Endothelial cell of umbilical vein (primary cell): ENCODE measurements around the gene HPSE2. TPM values are rescaled to one million over a fixed set of nuclear protein-coding genes. Genes with fewer than 3 reads are reported as not detected.

Experiments used
- BruUV-seq: library from RNA; stranded (reverse); fragments of 400-500 nt; replicated peaks from 2 replicates; lab custom pipeline; 2021; lab: Mats Ljungman, UMichigan
- CTCF ChIA-PET: fragments of 300-600, 350-600 bp; sonication (Branson Sonifier 250); formaldehyde crosslinking; loops from one replicate; lab custom pipeline; 2021; ENCODE audit warnings: antibody characterized with exemption, inconsistent platforms; lab: Charles Lee
- POLR2A ChIA-PET: fragments of 300-600, 350-600 bp; sonication (Branson Sonifier 250); formaldehyde crosslinking; loops from one replicate; lab custom pipeline; 2021; ENCODE audit warnings: antibody characterized with exemption, inconsistent platforms; lab: Charles Lee
- DNase-seq: peaks from one replicate; pipeline ENCODE4 v3.0.0-alpha.2; 2011; ENCODE audit warnings: low read depth, low spot score
- FAIRE-seq: peaks from 2 replicates; lab custom pipeline; 2011; peaks lifted over from hg19 to GRCh38; lab: Jason Lieb, UNC
- H2AFZ ChIP-seq: 2 replicates; pipeline ENCODE4 v1.6.0; 2012; ENCODE audit warnings: low read depth, low read length, control low read depth, inconsistent platforms
- H3K27ac ChIP-seq: 2 replicates; pipeline ENCODE4 v1.5.1; 2011; ENCODE audit warnings: low read depth, mild to moderate bottlenecking, control low read depth, low read length, moderate library complexity; ENCODE audit not compliant: insufficient read depth
- H3K27me3 ChIP-seq, 2 experiments: 2 replicates each; pipeline versions ENCODE4 v1.6.0 to v1.6.1; 2011; ENCODE audit warnings: low read length in 2 of 2, mixed read lengths in 1 of 2; ENCODE audit not compliant: control insufficient read depth in 2 of 2, insufficient read depth in 2 of 2
- H3K36me3 ChIP-seq, 2 experiments: 2 replicates in 1 of 2; 3 replicates in 1 of 2; pipeline ENCODE4 v1.5.1; 2011; ENCODE audit warnings: low read length in 2 of 2, mild to moderate bottlenecking in 1 of 2, moderate library complexity in 1 of 2; ENCODE audit not compliant: control insufficient read depth in 2 of 2, insufficient read depth in 2 of 2; ENCODE audit errors: extremely low read depth in 1 of 2
- H3K4me1 ChIP-seq: 3 replicates; pipeline ENCODE4 v1.5.1; 2011; ENCODE audit warnings: mild to moderate bottlenecking, low read length; ENCODE audit not compliant: control insufficient read depth, insufficient read depth; ENCODE audit errors: extremely low read depth
- H3K4me2 ChIP-seq: 2 replicates; pipeline ENCODE4 v1.6.1; 2011; ENCODE audit warnings: low read length, control low read depth, mixed read lengths; ENCODE audit not compliant: insufficient read depth
- H3K4me3 ChIP-seq, 3 experiments: fragments of 200-600 bp in 1 of 3; sonication (generic), shearing (Covaris generic) in 1 of 3; replicated peaks in 1 of 3; 2 replicates each; pipeline ENCODE4 v1.5.1; 2011 to 2016; ENCODE audit warnings: control low read depth in 3 of 3, low read length in 3 of 3, mild to moderate bottlenecking in 2 of 3, inconsistent platforms in 1 of 3, low read depth in 1 of 3, moderate library complexity in 1 of 3; ENCODE audit not compliant: insufficient read depth in 1 of 3
- H3K79me2 ChIP-seq: 2 replicates; pipeline ENCODE4 v1.6.0; 2012; ENCODE audit warnings: low read length, inconsistent platforms; ENCODE audit not compliant: control insufficient read depth, insufficient read depth
- H3K9ac ChIP-seq: replicated peaks from 2 replicates; pipeline ENCODE3; 2011; ENCODE audit warnings: low read length, control low read depth; ENCODE audit not compliant: insufficient read depth; ENCODE audit errors: extremely low read depth
- H3K9me1 ChIP-seq: replicated peaks from 3 replicates; pipeline ENCODE4 v1.6.0; 2011; ENCODE audit warnings: mild to moderate bottlenecking, low read length; ENCODE audit not compliant: control insufficient read depth, insufficient read depth; ENCODE audit errors: extremely low read depth
- H3K9me3 ChIP-seq: replicated peaks from 2 replicates; pipeline ENCODE4 v1.5.1; 2012; ENCODE audit warnings: low read length, inconsistent platforms; ENCODE audit not compliant: control insufficient read depth, insufficient read depth
- H4K20me1 ChIP-seq: replicated peaks from 2 replicates; pipeline ENCODE3; 2011; ENCODE audit warnings: mild to moderate bottlenecking, low read length; ENCODE audit not compliant: control insufficient read depth, insufficient read depth; ENCODE audit errors: extremely low read depth
- CTCF ChIP-seq, 2 donors: IDR thresholded peaks; 1 replicate in 1 of 2; 2 replicates in 1 of 2; pipeline ENCODE4 v1.5.1; 2011; ENCODE audit warnings: low read length in 2 of 2, mild to moderate bottlenecking in 2 of 2, moderate library complexity in 2 of 2, control low read depth in 1 of 2, inconsistent platforms in 1 of 2, low read depth in 1 of 2; ENCODE audit not compliant: insufficient read depth in 1 of 2; ENCODE audit errors: extremely low read depth in 1 of 2
- FOS ChIP-seq: IDR thresholded peaks from 2 replicates; pipeline ENCODE4 v1.6.1; 2011; ENCODE audit warnings: mild to moderate bottlenecking, low read length, moderate library complexity, borderline replicate concordance; ENCODE audit not compliant: insufficient read depth
- GATA2 ChIP-seq: IDR thresholded peaks from 2 replicates; pipeline ENCODE4 v1.7.0; 2011; ENCODE audit warnings: low read depth, mild to moderate bottlenecking, moderate library complexity, mixed read lengths, low read length; ENCODE audit not compliant: insufficient read length, insufficient read depth
- POLR2A ChIP-seq: IDR thresholded peaks from 2 replicates; pipeline ENCODE4 v1.6.1; 2012; ENCODE audit warnings: low read depth, mild to moderate bottlenecking, control low read depth, low read length
- POLR2AphosphoS5 ChIP-seq: IDR thresholded peaks from 2 replicates; pipeline ENCODE4 v1.6.1; 2012; ENCODE audit warnings: low read depth, mild to moderate bottlenecking, control low read depth, low read length, moderate library complexity; ENCODE audit not compliant: insufficient read depth
- dilution Hi-C: fragments of 300-500 bp; cut with MboI; formaldehyde crosslinking; loops from one replicate; pipeline ENCODE4 v1.15.0; 2019; ENCODE audit warnings: low sequenced_read_pairs; ENCODE audit not compliant: extremely low pct_ligation_motif_present
- intact Hi-C: fragments of 100-400 bp; cut with micrococcal nuclease; formaldehyde crosslinking; loops from one replicate; pipeline ENCODE4 v1.10.0; 2022
- polyA plus RNA-seq, 4 experiments: library from polyadenylated mRNA; depleted of rRNA in 3 of 4; stranded (reverse) in 3 of 4; unstranded in 1 of 4; fragments of >200 nt; gene quantifications; 2 replicates each; pipeline versions ENCODE4 v1.2.1 to v1.2.3, GENCODE V29; 2011 to 2012; ENCODE audit warnings: missing spikeins in 1 of 4
- total RNA-seq: library from RNA; stranded (reverse); gene quantifications from 2 replicates; pipeline ENCODE4 v1.2.3, GENCODE V29; 2021

The HPSE2 gene
- total and polyA plus RNA-seq, 2 donors (not counting 3 experiments of a cell fraction or from before 2014, with no cell fraction given) = not detected

GRCh38 chr10:98673171-98673782, 562.4 kb downstream of the HPSE2 start:
- CTCF ChIA-PET = no interaction called here

More at GRCh38 chr10:98673171-98673782, 562.4 kb downstream of the HPSE2 start:
- Histone ChIP-seq H3K4me2 (no peak overlapping the region), H3K4me1 (no peaks in the 10 kb centered on the region), H3K27ac (no peak overlapping the region), H3K79me2 (no peaks in the 10 kb centered on the region), H3K9ac (no peak overlapping the region), H3K9me1 (no peaks in the 10 kb centered on the region), H2AFZ (no peak overlapping the region), H3K9me3 (no peaks in the 10 kb centered on the region), H3K36me3 (no peaks in the 10 kb centered on the region), H4K20me1 (no peaks in the 10 kb centered on the region), H3K4me3 (no peak overlapping the region), H3K27me3 (no peaks in the 10 kb centered on the region)
- dilution Hi-C loops (no loop called here), intact Hi-C loops (no loop called here)
- TF ChIP-seq POLR2AphosphoS5 (no peak), POLR2A (no peak), CTCF (IDR thresholded peaks at IDR 0.05; ENCODE audit: extremely low read depth in 1 of 2, insufficient read depth in 1 of 2, low read depth in 1 of 2, low read length in 2 of 2) (no peak), FOS (no peak), GATA2 (no peak)
- POLR2A ChIA-PET = no interaction called here
- FAIRE-seq = no peak
- BruUV-seq = no TSS peak
- DNase-seq = no peak
